Prostate gland (tissue), 2 donors: Measurements from ENCODE around the gene CNIH1.

Experiments used
- POLR2A ChIP-seq: fragments of 450-650 bp; IDR thresholded peaks from one replicate; pipeline ENCODE4 v1.6.1; 2016; ENCODE audit warnings: antibody characterized with exemption, mild to moderate bottlenecking
- TF ChIP-seq, protein P1 (sequence below), 4 experiments: fragments of 200-600 bp in 2 of 4; fragments of 450-650 bp in 2 of 4; sonication (generic) in 2 of 4; IDR thresholded peaks; 1 replicate in 3 of 4; 2 replicates in 1 of 4; pipeline ENCODE4 v1.5.1; 2016 to 2019; ENCODE audit warnings: antibody characterized with exemption in 4 of 4, mild to moderate bottlenecking in 2 of 4, moderate library complexity in 2 of 4

DNA sequence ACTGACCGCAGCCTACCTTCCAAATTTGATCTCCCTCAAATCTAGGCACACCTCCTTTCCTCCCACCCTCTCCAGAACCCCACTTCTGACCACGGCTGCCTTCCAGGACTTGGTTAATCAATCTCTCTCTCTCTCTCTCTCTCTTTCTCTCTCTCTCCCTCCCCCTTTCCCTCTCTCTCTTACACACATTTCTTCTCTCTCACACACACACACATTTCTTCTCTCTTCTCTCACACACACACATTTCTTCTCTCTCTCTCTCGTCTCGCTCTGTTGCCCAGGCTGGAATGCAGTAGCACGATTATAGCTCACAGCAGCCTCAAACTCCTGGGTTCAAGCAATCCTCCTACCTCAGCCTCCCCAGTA, 48.1 kb upstream of the CNIH1 start:
- TF ChIP-seq, protein P1, sequence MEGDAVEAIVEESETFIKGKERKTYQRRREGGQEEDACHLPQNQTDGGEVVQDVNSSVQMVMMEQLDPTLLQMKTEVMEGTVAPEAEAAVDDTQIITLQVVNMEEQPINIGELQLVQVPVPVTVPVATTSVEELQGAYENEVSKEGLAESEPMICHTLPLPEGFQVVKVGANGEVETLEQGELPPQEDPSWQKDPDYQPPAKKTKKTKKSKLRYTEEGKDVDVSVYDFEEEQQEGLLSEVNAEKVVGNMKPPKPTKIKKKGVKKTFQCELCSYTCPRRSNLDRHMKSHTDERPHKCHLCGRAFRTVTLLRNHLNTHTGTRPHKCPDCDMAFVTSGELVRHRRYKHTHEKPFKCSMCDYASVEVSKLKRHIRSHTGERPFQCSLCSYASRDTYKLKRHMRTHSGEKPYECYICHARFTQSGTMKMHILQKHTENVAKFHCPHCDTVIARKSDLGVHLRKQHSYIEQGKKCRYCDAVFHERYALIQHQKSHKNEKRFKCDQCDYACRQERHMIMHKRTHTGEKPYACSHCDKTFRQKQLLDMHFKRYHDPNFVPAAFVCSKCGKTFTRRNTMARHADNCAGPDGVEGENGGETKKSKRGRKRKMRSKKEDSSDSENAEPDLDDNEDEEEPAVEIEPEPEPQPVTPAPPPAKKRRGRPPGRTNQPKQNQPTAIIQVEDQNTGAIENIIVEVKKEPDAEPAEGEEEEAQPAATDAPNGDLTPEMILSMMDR (IDR thresholded peaks at IDR 0.05): no peak
- TF ChIP-seq POLR2A: no peak
